Transverse colon (tissue), 4 donors: Measurements from ENCODE around the gene MOBP.

Source experiments
- EP300 ChIP-seq: sonication (generic); formaldehyde crosslinking; IDR thresholded peaks from one replicate; pipeline ENCODE4 v1.6.1; 2017; ENCODE audit warnings: antibody characterized with exemption, low read depth
- POLR2AphosphoS5 ChIP-seq, 3 donors: sonication (generic); formaldehyde crosslinking; IDR thresholded peaks; one replicate each; pipeline ENCODE4 v1.6.1; 2016; ENCODE audit warnings: antibody characterized with exemption in 3 of 3
- TF ChIP-seq, protein P1 (sequence below), 5 experiments: fragments of 200-600 bp in 3 of 5; fragments of 450-650 bp in 2 of 5; sonication (generic) in 3 of 5; IDR thresholded peaks; 1 replicate in 2 of 5; 2 replicates in 3 of 5; pipeline ENCODE4 v1.5.1; 2016 to 2017; ENCODE audit warnings: antibody characterized with exemption in 5 of 5, inconsistent platforms in 3 of 5, mild to moderate bottlenecking in 2 of 5, moderate library complexity in 1 of 5

DNA sequence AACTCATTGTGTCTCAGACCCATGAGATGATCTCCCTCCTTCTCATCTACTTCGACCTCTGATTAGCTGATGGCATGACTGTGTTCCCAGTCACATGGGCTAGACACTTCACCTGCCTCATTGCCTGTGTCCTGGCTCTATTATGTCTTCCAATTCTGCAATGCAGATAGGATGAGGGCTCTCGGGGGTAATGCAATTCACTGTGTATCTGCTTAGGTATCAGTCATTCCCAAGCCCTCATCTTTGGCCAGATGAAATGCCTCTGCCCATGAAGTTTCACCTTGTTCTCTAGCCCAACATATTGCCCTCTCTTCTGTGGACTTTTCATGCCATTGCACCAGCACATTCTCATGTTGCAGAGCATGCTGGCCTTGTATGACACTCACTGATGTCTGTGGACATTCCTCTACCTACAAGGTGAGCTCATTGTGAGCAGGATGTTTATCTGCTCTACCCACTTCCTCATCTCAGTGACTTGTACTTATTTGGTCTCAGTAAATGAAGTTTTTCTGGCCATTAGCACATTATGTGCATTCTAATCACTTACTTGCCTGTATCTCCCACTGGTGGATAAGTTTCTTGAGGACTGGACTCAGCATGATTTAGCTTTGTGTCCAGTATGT is 32.3 kb downstream of the MOBP start:
- TF ChIP-seq, protein P1, sequence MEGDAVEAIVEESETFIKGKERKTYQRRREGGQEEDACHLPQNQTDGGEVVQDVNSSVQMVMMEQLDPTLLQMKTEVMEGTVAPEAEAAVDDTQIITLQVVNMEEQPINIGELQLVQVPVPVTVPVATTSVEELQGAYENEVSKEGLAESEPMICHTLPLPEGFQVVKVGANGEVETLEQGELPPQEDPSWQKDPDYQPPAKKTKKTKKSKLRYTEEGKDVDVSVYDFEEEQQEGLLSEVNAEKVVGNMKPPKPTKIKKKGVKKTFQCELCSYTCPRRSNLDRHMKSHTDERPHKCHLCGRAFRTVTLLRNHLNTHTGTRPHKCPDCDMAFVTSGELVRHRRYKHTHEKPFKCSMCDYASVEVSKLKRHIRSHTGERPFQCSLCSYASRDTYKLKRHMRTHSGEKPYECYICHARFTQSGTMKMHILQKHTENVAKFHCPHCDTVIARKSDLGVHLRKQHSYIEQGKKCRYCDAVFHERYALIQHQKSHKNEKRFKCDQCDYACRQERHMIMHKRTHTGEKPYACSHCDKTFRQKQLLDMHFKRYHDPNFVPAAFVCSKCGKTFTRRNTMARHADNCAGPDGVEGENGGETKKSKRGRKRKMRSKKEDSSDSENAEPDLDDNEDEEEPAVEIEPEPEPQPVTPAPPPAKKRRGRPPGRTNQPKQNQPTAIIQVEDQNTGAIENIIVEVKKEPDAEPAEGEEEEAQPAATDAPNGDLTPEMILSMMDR (IDR thresholded peaks at IDR 0.05), result no peak
- TF ChIP-seq EP300 (no peak), POLR2AphosphoS5 (IDR thresholded peaks at IDR 0.05) (no peak)
